Activated B cell treated with CpG ODN at 0.5 μM for 24 hours (primary cell): ENCODE measurements around the gene RPIA. TPM values are rescaled to one million over a fixed set of nuclear protein-coding genes. Genes with fewer than 3 reads are reported as not detected.

ENCODE experiments used
- ATAC-seq: fragments of 200-7000 bp; cut with Tn5 transposase; one replicate; pipeline ENCODE4 v1.10.0; 2021; ENCODE audit warnings: low read depth, mild to moderate bottlenecking, moderate library complexity
- CTCF ChIA-PET: fragments of 350-600 bp; sonication (Branson Sonifier 250); formaldehyde crosslinking; loops from one replicate; lab custom pipeline; 2021; ENCODE audit warnings: antibody characterized with exemption; lab: Charles Lee
- POLR2A ChIA-PET: fragments of 350-600 bp; sonication (Branson Sonifier 250); formaldehyde crosslinking; loops from one replicate; lab custom pipeline; 2021; ENCODE audit warnings: antibody characterized with exemption; lab: Charles Lee
- DNase-seq: peaks from one replicate; pipeline ENCODE4 v3.0.0; 2022
- H3K27ac Mint-ChIP-seq: one replicate; pipeline ENCODE4 v1.8.0; 2020; ENCODE audit warnings: mixed read lengths
- H3K27me3 Mint-ChIP-seq: one replicate; pipeline ENCODE4 v1.8.0; 2021; ENCODE audit warnings: mixed read lengths
- H3K36me3 Mint-ChIP-seq: one replicate; pipeline ENCODE4 v1.8.0; 2021; ENCODE audit warnings: low read depth, mixed read lengths
- H3K4me1 Mint-ChIP-seq: one replicate; pipeline ENCODE4 v1.8.0; 2021; ENCODE audit warnings: mixed read lengths
- H3K4me3 Mint-ChIP-seq: one replicate; pipeline ENCODE4 v1.8.0; 2020; ENCODE audit warnings: mild to moderate bottlenecking, mixed read lengths
- H3K9me3 Mint-ChIP-seq: one replicate; pipeline ENCODE4 v1.8.0; 2020; ENCODE audit warnings: mixed read lengths
- CTCF ChIP-seq: fragments of 200-600 bp; IDR thresholded peaks from one replicate; pipeline ENCODE4 v1.8.0; 2022; ENCODE audit warnings: antibody characterized with exemption, mild to moderate bottlenecking
- intact Hi-C: fragments of 100-400 bp; cut with micrococcal nuclease; formaldehyde crosslinking; loops from one replicate; pipeline ENCODE4 v1.15.1; 2024
- total RNA-seq: library from RNA; stranded (reverse); gene quantifications from 2 replicates; pipeline ENCODE4 v1.2.3, GENCODE V29; 2022

RPIA gene
- total RNA-seq, 1 donor from 2014 or later, result 35.9 TPM

GRCh38 chr2:88698498-88699233 is 7.2 kb downstream of the RPIA start:
- no peak overlapping the region for H3K4me3 Mint-ChIP-seq
- peaks cover 51% of the 10 kb centered on the region for H3K36me3 Mint-ChIP-seq
- no peak for TF ChIP-seq CTCF
- intact Hi-C loops, result no loop called here
- CTCF ChIA-PET, result no interaction called here
- H3K27me3 Mint-ChIP-seq, result no peaks in the 10 kb centered on the region
- POLR2A ChIA-PET, result interaction anchor here (1.1 kb wide), 1 partner anchor 157 kb away, joined by 3 read pairs; no protein-coding TSS in a partner anchor
- peaks cover 2% of the 10 kb centered on the region for H3K4me1 Mint-ChIP-seq
- no peak overlapping the region for H3K27ac Mint-ChIP-seq
- no peaks in the 10 kb centered on the region for H3K9me3 Mint-ChIP-seq
- ATAC-seq (no peak), DNase-seq (no peak)

GRCh38 chr2:88707003-88707402 is 15.5 kb downstream of the RPIA start:
- POLR2A ChIA-PET, result no interaction called here
- no peak overlapping the region for H3K27ac Mint-ChIP-seq
- CTCF ChIA-PET, result no interaction called here
- no peaks in the 10 kb centered on the region for H3K27me3 Mint-ChIP-seq
- H3K9me3 Mint-ChIP-seq, result peaks cover 8% of the 10 kb centered on the region
- ATAC-seq (no peak), DNase-seq (no peak)
- H3K36me3 Mint-ChIP-seq, result peaks cover 48% of the 10 kb centered on the region
- H3K4me3 Mint-ChIP-seq, result no peak overlapping the region
- intact Hi-C loops, result no loop called here
- H3K4me1 Mint-ChIP-seq, result no peaks in the 10 kb centered on the region
- no peak for TF ChIP-seq CTCF

GRCh38 chr2:88709181-88709631 is 17.7 kb downstream of the RPIA start:
- intact Hi-C loops, result no loop called here
- no peak overlapping the region for H3K4me3 Mint-ChIP-seq
- DNase-seq (no peak), ATAC-seq (no peak)
- peaks cover 30% of the 10 kb centered on the region for H3K36me3 Mint-ChIP-seq
- no peaks in the 10 kb centered on the region for H3K27me3 Mint-ChIP-seq
- CTCF ChIA-PET, result no interaction called here
- no peak for TF ChIP-seq CTCF
- no peaks in the 10 kb centered on the region for H3K4me1 Mint-ChIP-seq
- H3K9me3 Mint-ChIP-seq, result peaks cover 8% of the 10 kb centered on the region
- H3K27ac Mint-ChIP-seq, result no peak overlapping the region
- POLR2A ChIA-PET, result interaction anchor here (0.6 kb wide), 1 partner anchor 1942 kb away, joined by 10 read pairs; no protein-coding TSS in a partner anchor

- POLR2A ChIA-PET, result no interaction called here
Measured at GRCh38 chr2:88711289-88711688, 19.8 kb downstream of the RPIA start.

More at GRCh38 chr2:88711289-88711688, 19.8 kb downstream of the RPIA start:
- Mint-ChIP-seq H3K36me3 (peaks cover 12% of the 10 kb centered on the region), H3K4me3 (no peak overlapping the region), H3K4me1 (no peaks in the 10 kb centered on the region), H3K27me3 (no peaks in the 10 kb centered on the region), H3K9me3 (no peaks in the 10 kb centered on the region), H3K27ac (no peak overlapping the region)
- intact Hi-C loops, result no loop called here
- DNase-seq (no peak), ATAC-seq (no peak)
- TF ChIP-seq CTCF, result no peak
- CTCF ChIA-PET, result interaction anchor here (1.1 to 1.5 kb wide), 2 partner anchors 28 to 41 kb away, joined by 3 to 4 read pairs; no protein-coding TSS in a partner anchor
